PFSK-1 (cell line): ENCODE measurements around the gene FBXL7.

ENCODE experiments used
- POLR2AphosphoS5 ChIP-seq: IDR thresholded peaks from 2 replicates; pipeline ENCODE4 v1.6.1; 2012; ENCODE audit warnings: low read depth, mild to moderate bottlenecking, control low read depth, low read length, moderate library complexity
- SIN3A ChIP-seq: IDR thresholded peaks from 2 replicates; pipeline ENCODE4 v1.6.1; 2012; ENCODE audit warnings: mild to moderate bottlenecking, low read length, moderate library complexity, borderline replicate concordance; ENCODE audit not compliant: insufficient read depth
- TF ChIP-seq, protein P1 (sequence below), 2 experiments: IDR thresholded peaks; 2 replicates each; pipeline versions ENCODE4 v1.6.1 to v1.8.0; 2011 to 2012; ENCODE audit warnings: low read depth in 2 of 2, low read length in 2 of 2, control low read depth in 1 of 2, inconsistent platforms in 1 of 2, mild to moderate bottlenecking in 1 of 2, moderate library complexity in 1 of 2; ENCODE audit not compliant: insufficient read depth in 1 of 2

DNA sequence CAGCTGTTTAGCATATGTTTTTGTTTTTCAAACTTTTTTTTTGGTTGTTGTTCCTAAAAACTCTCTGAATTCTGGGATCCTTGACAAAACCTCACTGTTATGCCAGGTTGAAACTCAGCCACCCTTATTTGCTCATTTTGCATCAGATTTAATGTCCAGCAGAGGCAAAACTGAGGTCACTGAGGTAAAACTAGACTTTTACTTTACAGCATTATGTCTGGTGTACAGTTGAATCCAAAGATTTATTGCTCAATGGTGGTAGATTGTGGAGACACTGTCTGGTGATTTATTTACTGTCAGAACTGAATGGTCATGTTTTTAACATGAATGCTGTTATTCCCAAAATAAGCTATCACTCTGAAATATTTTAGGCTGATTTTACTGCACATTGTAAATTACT, 87.9 kb downstream of the FBXL7 start:
- no peak for TF ChIP-seq POLR2AphosphoS5
- TF ChIP-seq, protein P1, sequence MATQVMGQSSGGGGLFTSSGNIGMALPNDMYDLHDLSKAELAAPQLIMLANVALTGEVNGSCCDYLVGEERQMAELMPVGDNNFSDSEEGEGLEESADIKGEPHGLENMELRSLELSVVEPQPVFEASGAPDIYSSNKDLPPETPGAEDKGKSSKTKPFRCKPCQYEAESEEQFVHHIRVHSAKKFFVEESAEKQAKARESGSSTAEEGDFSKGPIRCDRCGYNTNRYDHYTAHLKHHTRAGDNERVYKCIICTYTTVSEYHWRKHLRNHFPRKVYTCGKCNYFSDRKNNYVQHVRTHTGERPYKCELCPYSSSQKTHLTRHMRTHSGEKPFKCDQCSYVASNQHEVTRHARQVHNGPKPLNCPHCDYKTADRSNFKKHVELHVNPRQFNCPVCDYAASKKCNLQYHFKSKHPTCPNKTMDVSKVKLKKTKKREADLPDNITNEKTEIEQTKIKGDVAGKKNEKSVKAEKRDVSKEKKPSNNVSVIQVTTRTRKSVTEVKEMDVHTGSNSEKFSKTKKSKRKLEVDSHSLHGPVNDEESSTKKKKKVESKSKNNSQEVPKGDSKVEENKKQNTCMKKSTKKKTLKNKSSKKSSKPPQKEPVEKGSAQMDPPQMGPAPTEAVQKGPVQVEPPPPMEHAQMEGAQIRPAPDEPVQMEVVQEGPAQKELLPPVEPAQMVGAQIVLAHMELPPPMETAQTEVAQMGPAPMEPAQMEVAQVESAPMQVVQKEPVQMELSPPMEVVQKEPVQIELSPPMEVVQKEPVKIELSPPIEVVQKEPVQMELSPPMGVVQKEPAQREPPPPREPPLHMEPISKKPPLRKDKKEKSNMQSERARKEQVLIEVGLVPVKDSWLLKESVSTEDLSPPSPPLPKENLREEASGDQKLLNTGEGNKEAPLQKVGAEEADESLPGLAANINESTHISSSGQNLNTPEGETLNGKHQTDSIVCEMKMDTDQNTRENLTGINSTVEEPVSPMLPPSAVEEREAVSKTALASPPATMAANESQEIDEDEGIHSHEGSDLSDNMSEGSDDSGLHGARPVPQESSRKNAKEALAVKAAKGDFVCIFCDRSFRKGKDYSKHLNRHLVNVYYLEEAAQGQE (IDR thresholded peaks at IDR 0.05; ENCODE audit: insufficient read depth in 1 of 2, low read depth in 2 of 2, low read length in 2 of 2): no peak
- no peak for TF ChIP-seq SIN3A
